IMR-90 (cell line): ENCODE data around the gene DPEP2NB. TPM values are rescaled to one million over a fixed set of nuclear protein-coding genes. Genes with fewer than 3 reads are reported as not detected.

ENCODE experiments used
- CTCF ChIP-seq: conservative IDR thresholded peaks from 2 replicates; pipeline ENCODE4 v1.5.1; 2012; ENCODE audit warnings: mild to moderate bottlenecking, low read depth, low read length, improper control_type of control experiment
- polyA plus RNA-seq, 3 experiments: library from polyadenylated mRNA; depleted of rRNA; stranded (reverse); fragments of >200 nt; gene quantifications; 2 replicates each; pipeline ENCODE4 v1.2.3, GENCODE V29; 2012; ENCODE audit warnings: low replicate concordance in 1 of 3
- total RNA-seq: library from RNA; depleted of rRNA; stranded (reverse); fragments of >200 nt; gene quantifications from 2 replicates; pipeline ENCODE4 v1.2.3, GENCODE V29; 2012

The DPEP2NB gene
- total and polyA plus RNA-seq, 2 of the 4 experiments (the other 2 are of a cell fraction), result not detected

GRCh38 chr16:67965668-67966548 is 49.8 kb downstream of the DPEP2NB start (continued):
- TF ChIP-seq CTCF, result no peak
